Lower lobe of right lung (tissue), 2 donors: ENCODE measurements around the gene PCDH12. TPM values are rescaled to one million over a fixed set of nuclear protein-coding genes. Genes with fewer than 3 reads are reported as not detected.
A peak's percentile ranks its signal among the peaks of the same experiment; 100 is the strongest.

Source experiments
- ATAC-seq, 2 donors: fragments of 200-7000 bp; cut with Tn5 transposase; one replicate each; pipeline ENCODE4 v1.9.1; 2020 to 2022; ENCODE audit warnings: mild to moderate bottlenecking in 2 of 2, moderate library complexity in 2 of 2
- DNase-seq: peaks from one replicate; pipeline ENCODE4 v3.0.0-alpha.2; 2020
- H3K27ac ChIP-seq: fragments of 200-600 bp; one replicate; pipeline ENCODE4 v1.8.0; 2022
- H3K27me3 ChIP-seq: fragments of 200-600 bp; one replicate; pipeline ENCODE4 v1.8.0; 2022; ENCODE audit warnings: low read depth
- H3K36me3 ChIP-seq: fragments of 200-600 bp; one replicate; pipeline ENCODE4 v1.8.0; 2022; ENCODE audit warnings: mild to moderate bottlenecking
- H3K4me1 ChIP-seq: fragments of 200-600 bp; one replicate; pipeline ENCODE4 v1.8.0; 2022
- H3K4me3 ChIP-seq: fragments of 200-600 bp; one replicate; pipeline ENCODE4 v1.8.0; 2022; ENCODE audit warnings: mild to moderate bottlenecking
- H3K9me3 ChIP-seq: fragments of 200-600 bp; one replicate; pipeline ENCODE4 v1.8.0; 2022
- CTCF ChIP-seq: fragments of 200-600 bp; IDR thresholded peaks from one replicate; pipeline ENCODE4 v1.8.0; 2022; ENCODE audit warnings: antibody characterized with exemption, mild to moderate bottlenecking
- intact Hi-C: fragments of 100-400 bp; cut with DNase I; formaldehyde crosslinking; loops from one replicate; pipeline ENCODE4 v1.11.0; 2022
- total RNA-seq: library from RNA; stranded (reverse); fragmentation: NEBNext Ultra II Directional; extraction: Animal tissue kit (Norgen Biotek cat#: 25700); gene quantifications from one replicate; pipeline ENCODE4 v1.2.1, GENCODE V29; 2021
- donor health status: DM: no; HTN: yes; CAD: no; lungs with severe emphysema.

PCDH12 gene
- total RNA-seq, 1 donor from 2014 or later: 14.9 TPM

GRCh38 chr5:141958546-141959172, 657 bp upstream of the PCDH12 start:
- H3K36me3 ChIP-seq: no peaks in the 10 kb centered on the region
- TF ChIP-seq CTCF: no peak
- H3K9me3 ChIP-seq: no peaks in the 10 kb centered on the region
- H3K4me1 ChIP-seq: peaks cover 36% of the 10 kb centered on the region
- H3K4me3 ChIP-seq: peak overlapping the region; percentile 48
- no peaks in the 10 kb centered on the region for H3K27me3 ChIP-seq
- ATAC-seq: peak; percentile 31 to 44
- intact Hi-C loops: loop anchor here (10.0 kb wide), 1 partner anchor 264 kb away; no protein-coding TSS in a partner anchor
- no peak for DNase-seq
- peak overlapping the region; percentile 75 for H3K27ac ChIP-seq

GRCh38 chr5:141957367-141957996, 520 bp downstream of the PCDH12 start:
- DNase-seq (no peak), ATAC-seq (peak in 1 of 2 donors; percentile 2)
- peak overlapping the region; percentile 75 for H3K27ac ChIP-seq
- peak overlapping the region; percentile 48 for H3K4me3 ChIP-seq
- no peaks in the 10 kb centered on the region for H3K27me3 ChIP-seq
- no peaks in the 10 kb centered on the region for H3K9me3 ChIP-seq
- H3K36me3 ChIP-seq: peaks cover 3% of the 10 kb centered on the region
- H3K4me1 ChIP-seq: peaks cover 36% of the 10 kb centered on the region
- intact Hi-C loops: loop anchor here (10.0 kb wide), 1 partner anchor 263 kb away; no protein-coding TSS in a partner anchor
- no peak for TF ChIP-seq CTCF

DNA sequence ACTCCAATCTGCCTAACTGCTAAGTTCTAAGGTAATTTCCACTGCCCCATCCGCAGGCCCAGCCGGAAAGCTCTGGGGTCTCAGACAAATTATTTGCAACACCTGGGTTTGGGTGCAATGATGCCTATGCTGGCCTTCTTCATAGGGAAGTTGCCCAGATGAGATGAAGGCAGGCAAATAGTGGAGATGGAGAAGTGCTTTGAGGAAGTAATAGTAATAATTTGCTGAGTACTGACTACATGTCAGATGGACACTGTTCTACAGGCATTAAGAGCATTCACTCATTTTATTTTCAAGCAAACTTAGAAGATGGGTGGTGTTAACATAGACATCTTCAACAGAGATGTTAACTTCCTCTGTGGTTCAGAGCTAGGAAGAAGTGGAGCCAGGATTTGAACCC, 3.8 kb downstream of the PCDH12 start:
- Histone ChIP-seq H3K9me3 (no peaks in the 10 kb centered on the region), H3K4me1 (peaks cover 32% of the 10 kb centered on the region), H3K27me3 (no peaks in the 10 kb centered on the region), H3K36me3 (peaks cover 13% of the 10 kb centered on the region), H3K4me3 (peak overlapping the region; percentile 48), H3K27ac (peak overlapping the region; percentile 7)
- DNase-seq (no peak), ATAC-seq (no peak)
- TF ChIP-seq CTCF: no peak
- intact Hi-C loops: loop anchor here (10.0 kb wide), 1 partner anchor 259 kb away; no protein-coding TSS in a partner anchor

DNA sequence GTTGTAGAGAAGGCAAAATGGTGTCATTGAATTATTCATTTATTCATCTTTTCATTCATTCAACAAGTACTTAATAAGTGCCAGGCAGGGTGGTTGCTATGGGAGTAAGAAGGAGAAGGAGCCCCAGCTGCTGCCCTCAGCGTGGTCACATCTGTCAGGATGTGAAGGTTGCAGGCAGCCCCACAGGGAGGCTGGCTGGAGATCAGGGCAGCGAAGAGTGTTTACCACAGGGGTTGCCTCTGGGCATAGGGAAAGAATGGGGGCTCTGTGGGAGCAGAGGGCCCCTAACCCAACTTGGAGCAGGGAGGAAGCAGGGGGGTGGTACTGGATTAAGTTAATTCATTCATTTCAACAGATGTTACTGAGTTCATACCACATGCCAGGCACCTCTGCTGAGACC, 6.0 kb downstream of the PCDH12 start:
- H3K36me3 ChIP-seq: peaks cover 22% of the 10 kb centered on the region
- H3K27ac ChIP-seq: no peak overlapping the region
- H3K4me3 ChIP-seq: peak overlapping the region; percentile 6
- no peaks in the 10 kb centered on the region for H3K9me3 ChIP-seq
- DNase-seq (no peak), ATAC-seq (no peak)
- no peaks in the 10 kb centered on the region for H3K27me3 ChIP-seq
- TF ChIP-seq CTCF: no peak
- peaks cover 16% of the 10 kb centered on the region for H3K4me1 ChIP-seq
- intact Hi-C loops: loop anchor here (10.0 kb wide), 1 partner anchor 257 kb away; no protein-coding TSS in a partner anchor

DNA sequence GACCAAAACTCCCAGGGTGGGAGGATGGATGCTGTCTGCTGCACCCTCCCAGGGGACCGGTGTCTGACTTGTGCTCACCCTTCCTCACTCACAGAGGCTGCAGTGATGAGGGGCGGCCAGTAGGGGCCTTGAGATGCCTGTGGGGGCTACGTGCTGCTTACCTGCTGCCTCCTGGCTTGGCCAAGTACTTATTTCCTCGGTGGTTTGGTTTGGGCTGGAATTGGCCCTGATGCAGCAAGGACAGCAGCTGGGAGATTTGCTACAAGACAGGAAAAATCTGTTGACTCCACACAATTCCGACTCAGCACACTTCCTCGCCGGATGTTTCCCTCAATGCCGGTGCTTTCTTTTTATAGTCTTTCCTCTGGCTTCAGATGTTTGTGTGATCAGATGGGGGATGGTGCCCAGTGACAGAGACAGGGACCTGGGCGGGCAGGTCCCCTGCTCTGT, 6.6 kb downstream of the PCDH12 start:
- no peak for DNase-seq
- Histone ChIP-seq H3K9me3 (no peaks in the 10 kb centered on the region), H3K36me3 (peaks cover 22% of the 10 kb centered on the region), H3K27ac (peak overlapping the region; percentile 34), H3K4me1 (peaks cover 22% of the 10 kb centered on the region), H3K4me3 (peak overlapping the region; percentile 13), H3K27me3 (no peaks in the 10 kb centered on the region)
- intact Hi-C loops: loop anchor here (10.0 kb wide), 1 partner anchor 257 kb away; no protein-coding TSS in a partner anchor
- no peak for ATAC-seq
- TF ChIP-seq CTCF: peak; percentile 18
